SK-MEL-5 (cell line): ENCODE results near the gene MTX1. TPM values are rescaled to one million over a fixed set of nuclear protein-coding genes. Genes with fewer than 3 reads are reported as not detected.

Experiments
- DNase-seq: peaks from one replicate; pipeline ENCODE4 v3.0.0-alpha.2; 2016; ENCODE audit warnings: low read depth, low spot score
- in situ Hi-C: cut with HindIII; loops from 2 replicates; pipeline ENCODE4 v1.10.0; 2016; ENCODE audit warnings: low sequenced_read_pairs, high pct_unique_total_duplicates, low pct_unique_long_range_greater_than_20kb
- total RNA-seq: library from RNA; depleted of rRNA; stranded (reverse); fragments of >200 nt; shearing (Covaris generic); gene quantifications from 2 replicates; pipeline ENCODE4 v1.2.3, GENCODE V29; 2014; rRNA removed

Gene MTX1
- total RNA-seq, 1 experiment from 2014 or later = 128 TPM

GRCh38 chr1:155261852-155262673 is 53.6 kb downstream of the MTX1 start, which contains the start of gene SCAMP3:
SCAMP3 (minus strand) TSS chr1:155262360; CDS start chr1:155262151, 209 bp downstream.
- in situ Hi-C loops = no loop called here
- DNase-seq = peak; percentile 100

DNA sequence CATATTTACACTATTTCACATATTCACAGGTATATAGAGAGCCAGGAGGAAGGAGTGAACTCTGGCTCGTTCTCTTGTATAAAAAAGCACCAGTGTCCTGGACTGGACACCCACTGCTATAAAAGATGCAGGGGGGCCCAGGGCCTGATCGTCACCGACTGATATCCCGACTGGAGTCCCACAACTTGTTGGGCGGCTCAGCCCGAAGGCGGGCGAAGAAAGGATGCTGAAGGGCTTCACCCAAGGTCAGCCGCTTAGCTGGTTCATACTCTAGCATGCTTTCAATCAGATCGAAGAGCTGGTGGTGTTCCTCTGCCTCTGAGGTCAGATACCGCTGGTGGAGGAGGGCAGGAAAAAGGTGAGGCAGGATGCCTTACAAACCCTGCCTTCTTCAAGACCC is 54.6 kb downstream of the MTX1 start:
- in situ Hi-C loops = no loop called here
- DNase-seq = no peak

Other genes starting within 250 kb of the MTX1 start
- gene PYGO2, start 246.9 kb upstream of the MTX1 start, total RNA-seq = 26.9 and 30.2 TPM in 2 replicates
- gene SHC1, start 237.9 kb upstream of the MTX1 start, total RNA-seq = 102 and 107 TPM in 2 replicates
- 122 and 157 TPM in 2 replicates for gene CKS1B, start 234.0 kb upstream of the MTX1 start, total RNA-seq
- gene FLAD1, start 225.4 kb upstream of the MTX1 start, total RNA-seq = 53.5 and 58.2 TPM in 2 replicates
- 0.48 and 1.2 TPM in 2 replicates for gene LENEP, start 215.1 kb upstream of the MTX1 start, total RNA-seq
- 25.1 and 29.1 TPM in 2 replicates for gene ZBTB7B, start 205.9 kb upstream of the MTX1 start, total RNA-seq
- 0.18 TPM in 1 of 2 replicates, not detected in the other for gene DCST2, start 174.9 kb upstream of the MTX1 start, total RNA-seq
- gene DCST1, start 174.9 kb upstream of the MTX1 start, total RNA-seq = not detected in 2 replicates
- 62.0 and 67.1 TPM in 2 replicates for gene ADAM15, start 157.4 kb upstream of the MTX1 start, total RNA-seq
- 12.7 and 13.9 TPM in 2 replicates for gene EFNA4, start 145.0 kb upstream of the MTX1 start, total RNA-seq
- gene EFNA3, start 129.9 kb upstream of the MTX1 start, total RNA-seq = 6.6 and 8.2 TPM in 2 replicates
- 25.3 and 25.7 TPM in 2 replicates for gene EFNA1, start 80.8 kb upstream of the MTX1 start, total RNA-seq
- 57.4 and 61.6 TPM in 2 replicates for gene SLC50A1, start 72.8 kb upstream of the MTX1 start, total RNA-seq
- gene DPM3, start 68.2 kb upstream of the MTX1 start, total RNA-seq = 28.5 and 36.9 TPM in 2 replicates
- gene KRTCAP2, start 35.4 kb upstream of the MTX1 start, total RNA-seq = 326 and 369 TPM in 2 replicates
- 0.85 and 1.3 TPM in 2 replicates for gene TRIM46, start 34.8 kb upstream of the MTX1 start, total RNA-seq
- 11.4 and 12.1 TPM in 2 replicates for gene THBS3, start 798 bp upstream of the MTX1 start, total RNA-seq
- gene ENTREP3, start 46.8 kb downstream of the MTX1 start, total RNA-seq = 6.3 and 7.9 TPM in 2 replicates
- gene SCAMP3, start 53.7 kb downstream of the MTX1 start, total RNA-seq = 336 and 344 TPM in 2 replicates
- gene CLK2, start 64.8 kb downstream of the MTX1 start, total RNA-seq = 16.4 and 28.1 TPM in 2 replicates
- gene HCN3, start 68.8 kb downstream of the MTX1 start, total RNA-seq = 2.9 and 3.3 TPM in 2 replicates
- 0.11 TPM in 1 of 2 replicates, not detected in the other for gene PKLR, start 92.7 kb downstream of the MTX1 start, total RNA-seq
- gene FDPS, start 100.2 kb downstream of the MTX1 start, total RNA-seq = 202 and 212 TPM in 2 replicates
- gene RUSC1, start 112.2 kb downstream of the MTX1 start, total RNA-seq = 8.3 and 10.7 TPM in 2 replicates